ENCODE results near the gene SEPTIN11. TPM values are rescaled to one million over a fixed set of nuclear protein-coding genes. Genes with fewer than 3 reads are reported as not detected.

The SEPTIN11 gene
- total and polyA plus RNA-seq, 2 of the 8 experiments (the other 6 are each of a cell fraction or from before 2014, with no cell fraction given), result 32.2 to 110 TPM

DNA sequence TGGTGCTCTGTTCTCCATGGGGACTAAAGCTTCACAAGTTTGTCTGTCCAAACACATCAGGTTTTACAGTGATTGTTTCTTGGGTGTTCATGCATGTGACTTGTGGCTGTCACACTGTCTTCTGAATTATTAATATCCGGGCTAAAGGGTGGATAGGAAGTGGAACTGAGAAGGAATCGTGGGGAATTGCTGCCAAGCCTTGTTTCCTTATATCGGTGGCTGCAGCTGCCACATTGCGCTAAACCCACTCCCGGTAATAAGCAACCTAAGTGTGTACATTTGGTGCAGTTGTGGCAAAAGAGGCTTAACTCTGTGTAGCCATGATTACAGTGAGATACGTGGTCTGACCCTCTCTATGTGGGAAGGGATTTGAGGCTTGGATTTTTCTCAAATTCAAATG is 30.7 kb downstream of the SEPTIN11 start:
- Histone ChIP-seq H3K4me2 (ENCODE audit: insufficient read depth in 1 of 2, low read depth in 2 of 2, low read length in 2 of 2) (no peak overlapping the region), H2AK5ac (ENCODE audit: low read depth, low read length) (no peak overlapping the region), H3K18ac (ENCODE audit: extremely low read depth, low read length) (no peak overlapping the region), H3K79me1 (ENCODE audit: low read depth, low read length) (no peaks in the 10 kb centered on the region), H2BK12ac (ENCODE audit: low read depth, low read length) (no peak overlapping the region), H3K9me3 (ENCODE audit: insufficient read depth in 2 of 2, low read depth in 1 of 2, low read length in 1 of 2) (no peaks in the 10 kb centered on the region), H3K36me3 (ENCODE audit: control insufficient read depth in 2 of 4, insufficient read depth in 4 of 4, low read length in 3 of 4) (no peaks in the 10 kb centered on the region), H2BK15ac (ENCODE audit: low read length) (no peak overlapping the region), H3K23me2 (ENCODE audit: low read depth, low read length) (no peaks in the 10 kb centered on the region; the same call in 1 of the 2 replicates), H3K4me3 (ENCODE audit: extremely low read depth in 1 of 4, insufficient read depth in 2 of 4, low read depth in 3 of 4, low read length in 4 of 4) (no peak overlapping the region), H3K4ac (replicated peaks; ENCODE audit: insufficient read length, low read depth, low read length) (no peak overlapping the region), H3K79me2 (ENCODE audit: control insufficient read depth in 1 of 2, insufficient read depth in 2 of 2, low read length in 2 of 2) (peaks cover 0 to 41% of the 10 kb centered on the region in 2 experiments; a peak in 2 of 4 replicates), H4K5ac (ENCODE audit: insufficient read length, low read depth, low read length) (no peak overlapping the region), H3K14ac (ENCODE audit: insufficient read length) (no peak overlapping the region), H4K8ac (ENCODE audit: extremely low read depth, insufficient read depth, low read length) (no peak overlapping the region), H4K20me1 (replicated peaks in 1 of 2; ENCODE audit: control insufficient read depth in 1 of 2, insufficient read depth in 2 of 2, low read length in 2 of 2) (peaks cover 0 to 2% of the 10 kb centered on the region in 2 experiments), H2AFZ (ENCODE audit: low read length) (no peak overlapping the region), H2BK20ac (ENCODE audit: low read length) (no peak overlapping the region), H4K91ac (replicated peaks; ENCODE audit: insufficient read length, low read length) (no peak overlapping the region), H3K9ac (replicated peaks in 1 of 4; ENCODE audit: extremely low read depth in 1 of 4, low read depth in 3 of 4, low read length in 3 of 4) (no peak overlapping the region), H3K27ac (ENCODE audit: low read depth, low read length) (no peak overlapping the region), H3K23ac (ENCODE audit: insufficient read length) (no peak overlapping the region), H3K56ac (replicated peaks; ENCODE audit: insufficient read length, low read depth, low read length) (no peak overlapping the region), H2BK120ac (replicated peaks; ENCODE audit: low read depth, low read length) (no peak overlapping the region), H3K27me3 (replicated peaks in 1 of 4; ENCODE audit: control insufficient read depth in 3 of 4, extremely low read depth in 1 of 4, insufficient read depth in 3 of 4, low read length in 3 of 4) (no peaks in the 10 kb centered on the region), H3K4me1 (replicated peaks in 1 of 4; ENCODE audit: control insufficient read depth in 3 of 4, insufficient read depth in 4 of 4, low read length in 3 of 4) (peaks cover 3 to 8% (median 4%) of the 10 kb centered on the region in 4 experiments; a peak in 4 of 7 replicates), H2BK5ac (ENCODE audit: low read depth, low read length) (no peak overlapping the region)
- CTCF ChIA-PET (ENCODE audit: partially characterized antibody), result interaction anchor here (1.0 to 1.7 kb wide), 3 partner anchors 8 to 177 kb away, joined by 3 to 5 read pairs (median 4); no protein-coding TSS in a partner anchor
- WGBS, 2 experiments (ENCODE audit: extremely low coverage in 1 of 2, insufficient coverage in 1 of 2, insufficient read length in 1 of 2, insufficient replicate concordance in 2 of 2, low coverage in 1 of 2, low lambda C conversion rate in 2 of 2, missing lambda C conversion rate in 1 of 2), result 88% methylated on average over 6 of the region's 6 CpGs; no CpG with 5 or more reads in 1 of the 2 experiments
- no peak for DNase-seq (ENCODE audit: low read depth in 1 of 2, low spot score in 2 of 2)
- TF ChIP-seq CTBP2 (IDR thresholded peaks at IDR 0.05; ENCODE audit: borderline replicate concordance, insufficient read depth, insufficient read length, low read length) (no peak), CTCF (IDR thresholded peaks at IDR 0.05; ENCODE audit: control extremely low read depth in 1 of 3, insufficient read depth in 1 of 3, low read depth in 1 of 3, low read length in 3 of 3) (no peak), HDAC6 (IDR thresholded peaks at IDR 0.05; ENCODE audit: low read depth, low read length) (no peak), SRF (IDR thresholded peaks at IDR 0.05; ENCODE audit: low read depth, low read length) (no peak), CREB1 (IDR thresholded peaks at IDR 0.05) (no peak), JUN (IDR thresholded peaks at IDR 0.05; ENCODE audit: low read depth, low read length) (no peak), BACH1 (IDR thresholded peaks at IDR 0.05; ENCODE audit: low read length) (no peak)
- POLR2A ChIA-PET (ENCODE audit: partially characterized antibody), result interaction anchor here (0.7 kb wide), 1 partner anchor 12 kb away, joined by 4 read pairs; no protein-coding TSS in a partner anchor
- no peak for FAIRE-seq
